Measurements from ENCODE around the gene BACE2. TPM values are rescaled to one million over a fixed set of nuclear protein-coding genes. Genes with fewer than 3 reads are reported as not detected.
"Not testable (repeated sequence)": the region's sequence is repeated elsewhere in the genome, so short reads cannot be mapped to it uniquely, and the experiment has no call there.

BACE2 gene
- total RNA-seq, 2 experiments from 2014 or later, result 5.1 to 5.2 TPM

GRCh38 chr21:41176846-41177245 is 8.9 kb downstream of the BACE2 start:
- peaks cover 2% of the 10 kb centered on the region for H3K4me1 Mint-ChIP-seq
- no peak for ATAC-seq (ENCODE audit: low read depth)
- POLR2A ChIA-PET, result no interaction called here
- no peak overlapping the region for H3K27ac Mint-ChIP-seq
- H3K4me3 Mint-ChIP-seq, result no peak overlapping the region
- H3K9me3 Mint-ChIP-seq, result no peaks in the 10 kb centered on the region
- H3K36me3 Mint-ChIP-seq, result no peaks in the 10 kb centered on the region
- H3K27me3 Mint-ChIP-seq, result peaks cover 17% of the 10 kb centered on the region
- no peak for DNase-seq

GRCh38 chr21:41180752-41181151 is 12.8 kb downstream of the BACE2 start:
- H3K36me3 Mint-ChIP-seq, result no peaks in the 10 kb centered on the region
- H3K9me3 Mint-ChIP-seq, result no peaks in the 10 kb centered on the region
- DNase-seq, result no peak
- H3K4me3 Mint-ChIP-seq, result no peak overlapping the region
- POLR2A ChIA-PET, result no interaction called here
- peaks cover 2% of the 10 kb centered on the region for H3K4me1 Mint-ChIP-seq
- H3K27me3 Mint-ChIP-seq, result peaks cover 13% of the 10 kb centered on the region
- ATAC-seq (ENCODE audit: low read depth), result no peak
- no peak overlapping the region for H3K27ac Mint-ChIP-seq

DNA sequence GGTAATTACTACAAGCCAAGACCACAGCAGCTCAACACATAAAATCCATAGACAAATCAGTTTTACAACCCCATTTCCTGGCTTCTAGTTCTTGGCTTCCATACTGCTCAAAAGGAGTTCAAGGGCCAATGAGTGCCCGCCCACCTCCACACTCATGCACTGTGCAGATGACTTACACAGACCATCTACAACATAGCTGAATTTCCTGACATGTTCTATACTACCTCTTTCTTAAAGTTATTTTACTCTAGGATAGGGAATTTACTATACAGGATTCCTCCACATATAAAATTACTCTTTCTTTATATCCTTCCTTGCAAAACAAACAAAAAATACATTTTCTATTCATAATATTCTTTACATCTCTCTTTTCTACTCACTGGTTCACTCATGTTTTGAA is 14.6 kb downstream of the BACE2 start:
- Mint-ChIP-seq H3K4me1 (peaks cover 2% of the 10 kb centered on the region), H3K4me3 (no peak overlapping the region), H3K36me3 (no peaks in the 10 kb centered on the region), H3K27me3 (peaks cover 10% of the 10 kb centered on the region), H3K27ac (no peak overlapping the region), H3K9me3 (no peaks in the 10 kb centered on the region)
- DNase-seq (no peak), ATAC-seq (ENCODE audit: low read depth) (no peak)
- POLR2A ChIA-PET, result no interaction called here

GRCh38 chr21:41183575-41183974 is 15.6 kb downstream of the BACE2 start:
- H3K4me3 Mint-ChIP-seq, result no peak overlapping the region
- no peak for ATAC-seq (ENCODE audit: low read depth)
- no peaks in the 10 kb centered on the region for H3K36me3 Mint-ChIP-seq
- no peak overlapping the region for H3K27ac Mint-ChIP-seq
- POLR2A ChIA-PET, result no interaction called here
- peaks cover 10% of the 10 kb centered on the region for H3K27me3 Mint-ChIP-seq
- H3K9me3 Mint-ChIP-seq, result no peaks in the 10 kb centered on the region
- peaks cover 2% of the 10 kb centered on the region for H3K4me1 Mint-ChIP-seq
- no peak for DNase-seq

GRCh38 chr21:41185802-41186201 is 17.8 kb downstream of the BACE2 start:
- Mint-ChIP-seq H3K9me3 (peaks cover 4% of the 10 kb centered on the region), H3K36me3 (no peaks in the 10 kb centered on the region), H3K4me1 (no peaks in the 10 kb centered on the region), H3K4me3 (no peak overlapping the region), H3K27ac (no peak overlapping the region), H3K27me3 (peaks cover 12% of the 10 kb centered on the region)
- ATAC-seq (ENCODE audit: low read depth) (no peak), DNase-seq (no peak)
- POLR2A ChIA-PET, result no interaction called here

- DNase-seq (no peak), ATAC-seq (ENCODE audit: low read depth) (no peak)
- no peak overlapping the region for H3K4me3 Mint-ChIP-seq
- POLR2A ChIA-PET, result no interaction called here
- H3K27me3 Mint-ChIP-seq, result peaks cover 6% of the 10 kb centered on the region
- H3K36me3 Mint-ChIP-seq, result no peaks in the 10 kb centered on the region
- no peaks in the 10 kb centered on the region for H3K4me1 Mint-ChIP-seq
- H3K27ac Mint-ChIP-seq, result no peak overlapping the region
- peaks cover 5% of the 10 kb centered on the region for H3K9me3 Mint-ChIP-seq
Measured at GRCh38 chr21:41186755-41187536, 19.0 kb downstream of the BACE2 start.

DNA sequence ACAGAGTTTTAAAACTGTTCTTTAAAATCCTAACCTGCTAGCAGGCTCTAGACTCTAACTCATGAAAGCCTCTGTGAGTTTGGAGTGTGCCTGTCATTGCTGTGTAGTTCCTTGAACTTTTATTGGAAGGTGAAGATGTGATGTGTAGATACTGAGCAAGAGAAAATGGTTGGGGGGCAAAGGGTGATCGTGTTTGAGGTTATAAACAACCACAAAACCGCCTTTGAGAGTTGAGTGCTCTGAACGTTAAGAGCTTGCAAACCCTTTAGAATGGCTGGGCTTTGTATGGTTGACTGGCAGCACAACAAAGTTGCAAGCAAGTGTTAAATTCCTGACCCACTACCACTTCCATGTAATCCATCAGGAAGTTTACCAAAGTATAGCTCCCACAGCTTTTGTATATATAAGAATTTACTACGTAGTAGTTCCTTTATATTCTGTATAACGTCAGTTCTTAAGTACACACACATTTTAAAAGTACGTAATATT is 19.6 kb downstream of the BACE2 start:
- POLR2A ChIA-PET, result no interaction called here
- no peak for ATAC-seq (ENCODE audit: low read depth)
- no peak overlapping the region for H3K27ac Mint-ChIP-seq
- H3K27me3 Mint-ChIP-seq, result peaks cover 3% of the 10 kb centered on the region
- no peak overlapping the region for H3K4me3 Mint-ChIP-seq
- peaks cover 5% of the 10 kb centered on the region for H3K9me3 Mint-ChIP-seq
- DNase-seq, result no peak
- H3K36me3 Mint-ChIP-seq, result no peaks in the 10 kb centered on the region
- H3K4me1 Mint-ChIP-seq, result no peaks in the 10 kb centered on the region

DNA sequence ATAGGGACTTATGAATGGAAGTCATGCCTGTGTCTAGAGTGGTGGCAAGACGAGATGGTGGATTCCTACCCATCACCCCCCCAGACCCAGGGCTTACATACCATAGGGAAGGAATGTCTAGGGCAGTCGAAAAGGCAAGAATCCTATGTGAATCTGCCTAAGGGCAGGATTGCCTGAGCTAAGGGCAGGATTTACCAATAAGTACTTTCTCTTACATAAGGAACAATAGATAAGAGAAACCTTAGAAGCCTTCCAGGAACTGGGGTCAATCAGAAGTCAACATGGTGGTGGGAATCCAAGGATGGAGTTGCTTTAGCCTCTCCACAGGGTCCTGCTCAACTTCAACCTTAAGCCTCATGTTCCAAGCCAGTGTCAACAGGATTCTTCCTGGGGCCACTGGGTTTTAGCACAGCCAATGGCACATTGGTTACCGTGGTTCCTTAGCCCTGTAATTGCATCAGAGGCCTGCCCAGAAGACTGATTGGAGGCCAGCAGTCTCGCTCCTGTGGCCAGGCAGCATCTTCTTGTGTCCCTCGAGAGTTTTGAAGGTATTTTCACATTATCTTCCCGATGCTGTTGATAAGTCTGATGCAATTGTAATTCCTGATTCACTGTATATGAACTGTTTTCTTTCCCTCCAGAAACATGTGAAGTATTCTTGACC is 20.7 kb downstream of the BACE2 start:
- POLR2A ChIA-PET, result no interaction called here
- H3K4me1 Mint-ChIP-seq, result no peaks in the 10 kb centered on the region
- no peak for DNase-seq
- H3K4me3 Mint-ChIP-seq, result no peak overlapping the region
- H3K36me3 Mint-ChIP-seq, result no peaks in the 10 kb centered on the region
- H3K27me3 Mint-ChIP-seq, result peaks cover 3% of the 10 kb centered on the region
- no peak overlapping the region for H3K27ac Mint-ChIP-seq
- ATAC-seq (ENCODE audit: low read depth), result no peak
- H3K9me3 Mint-ChIP-seq, result peaks cover 5% of the 10 kb centered on the region

- no peak for DNase-seq
- Mint-ChIP-seq H3K27me3 (peaks cover 3% of the 10 kb centered on the region), H3K4me3 (no peak overlapping the region), H3K27ac (no peak overlapping the region), H3K9me3 (peaks cover 5% of the 10 kb centered on the region), H3K4me1 (no peaks in the 10 kb centered on the region), H3K36me3 (no peaks in the 10 kb centered on the region)
- no peak for ATAC-seq (ENCODE audit: low read depth)
- POLR2A ChIA-PET, result no interaction called here
Measured at GRCh38 chr21:41189150-41189745, 21.3 kb downstream of the BACE2 start.

- H3K9me3 Mint-ChIP-seq; H3K27me3 Mint-ChIP-seq; DNase-seq; H3K4me1 Mint-ChIP-seq; H3K27ac Mint-ChIP-seq; ATAC-seq (ENCODE audit: low read depth); H3K4me3 Mint-ChIP-seq; POLR2A ChIA-PET; H3K36me3 Mint-ChIP-seq: not testable (repeated sequence)
Measured at GRCh38 chr21:41192552-41192951, 24.6 kb downstream of the BACE2 start.

DNA sequence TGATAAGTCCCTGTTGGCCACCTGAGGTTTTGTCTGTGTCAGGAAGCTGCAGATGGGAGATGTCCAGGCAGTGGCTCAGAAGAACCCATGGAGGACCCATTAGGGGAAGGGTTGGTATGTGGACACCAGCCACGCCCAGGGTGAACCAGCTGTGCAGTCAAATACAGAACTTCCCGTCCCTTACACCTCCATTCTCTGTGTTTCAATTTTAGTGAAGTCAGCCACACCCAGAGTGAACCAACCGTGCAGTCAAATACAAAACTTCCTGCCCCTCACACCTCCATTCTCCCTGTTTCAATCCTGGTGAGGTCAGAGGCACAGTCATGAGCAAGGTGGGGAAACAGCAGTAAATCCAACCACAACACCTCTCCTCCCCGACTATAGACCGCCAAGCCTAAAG is 27.4 kb downstream of the BACE2 start:
- H3K36me3 Mint-ChIP-seq, result no peaks in the 10 kb centered on the region
- H3K4me3 Mint-ChIP-seq, result no peak overlapping the region
- peaks cover 3% of the 10 kb centered on the region for H3K27me3 Mint-ChIP-seq
- H3K9me3 Mint-ChIP-seq, result peaks cover 2% of the 10 kb centered on the region
- ATAC-seq (ENCODE audit: low read depth), result no peak
- DNase-seq, result no peak
- no peaks in the 10 kb centered on the region for H3K4me1 Mint-ChIP-seq
- H3K27ac Mint-ChIP-seq, result no peak overlapping the region
- POLR2A ChIA-PET, result no interaction called here

GRCh38 chr21:41196993-41197392 is 29.0 kb downstream of the BACE2 start:
- H3K36me3 Mint-ChIP-seq, result no peaks in the 10 kb centered on the region
- POLR2A ChIA-PET, result no interaction called here
- no peaks in the 10 kb centered on the region for H3K9me3 Mint-ChIP-seq
- DNase-seq (no peak), ATAC-seq (ENCODE audit: low read depth) (no peak)
- H3K27ac Mint-ChIP-seq, result no peak overlapping the region
- peaks cover 3% of the 10 kb centered on the region for H3K27me3 Mint-ChIP-seq
- H3K4me3 Mint-ChIP-seq, result no peak overlapping the region
- no peaks in the 10 kb centered on the region for H3K4me1 Mint-ChIP-seq

DNA sequence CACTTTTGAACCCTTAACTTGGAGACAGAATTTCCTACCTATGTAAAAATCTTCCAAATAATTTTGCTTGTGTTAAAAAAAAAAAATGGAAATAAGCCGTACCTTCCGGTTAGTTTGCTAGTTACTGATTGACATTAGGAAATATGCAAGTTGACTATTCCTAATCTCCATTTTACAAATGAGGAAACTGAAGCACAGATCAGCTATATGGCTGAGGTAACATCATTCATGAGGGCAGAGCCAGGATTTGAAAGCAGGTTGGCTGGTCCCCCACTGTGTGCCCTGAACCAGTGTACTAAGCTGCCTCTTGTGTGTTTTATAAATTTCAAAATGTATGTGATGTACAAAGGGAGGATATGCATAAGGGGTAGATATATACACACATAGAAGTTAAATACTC is 29.6 kb downstream of the BACE2 start:
- Mint-ChIP-seq H3K27ac (no peak overlapping the region), H3K4me1 (no peaks in the 10 kb centered on the region), H3K36me3 (no peaks in the 10 kb centered on the region), H3K4me3 (no peak overlapping the region), H3K27me3 (peaks cover 5% of the 10 kb centered on the region), H3K9me3 (no peaks in the 10 kb centered on the region)
- POLR2A ChIA-PET, result no interaction called here
- DNase-seq (no peak), ATAC-seq (ENCODE audit: low read depth) (no peak)

GRCh38 chr21:41198647-41199046 is 30.7 kb downstream of the BACE2 start:
- H3K4me1 Mint-ChIP-seq; H3K36me3 Mint-ChIP-seq; DNase-seq; H3K4me3 Mint-ChIP-seq; ATAC-seq (ENCODE audit: low read depth); POLR2A ChIA-PET; H3K9me3 Mint-ChIP-seq; H3K27me3 Mint-ChIP-seq; H3K27ac Mint-ChIP-seq: not testable (repeated sequence)
